Upper lobe of left lung (tissue), 6 donors: ENCODE measurements around the gene GALNT16. TPM values are rescaled to one million over a fixed set of nuclear protein-coding genes. Genes with fewer than 3 reads are reported as not detected.

Experiments
- ATAC-seq, 2 donors: fragments of 200-7000 bp; cut with Tn5 transposase; one replicate each; pipeline ENCODE4 v1.9.1; 2022; ENCODE audit warnings: mild to moderate bottlenecking in 2 of 2, moderate library complexity in 2 of 2; ENCODE audit not compliant: low FRiP score in 2 of 2
- DNase-seq, 2 donors: peaks; one replicate each; pipeline ENCODE4 v3.0.0-alpha.2; 2019 to 2020
- H3K27ac ChIP-seq, 4 donors: fragments of 200-600 bp; sonication (generic); one replicate each; pipeline ENCODE4 v1.5.1; 2016 to 2019
- H3K27me3 ChIP-seq, 4 donors: fragments of 200-600 bp; sonication (generic); one replicate each; pipeline ENCODE4 v1.5.1; 2017 to 2019
- H3K36me3 ChIP-seq, 4 donors: fragments of 200-600 bp; sonication (generic); one replicate each; pipeline ENCODE4 v1.5.1; 2016 to 2019
- H3K4me1 ChIP-seq, 4 donors: fragments of 200-600 bp; sonication (generic); one replicate each; pipeline ENCODE4 v1.5.1; 2018 to 2019
- H3K4me3 ChIP-seq, 4 donors: fragments of 200-600 bp; sonication (generic); one replicate each; pipeline ENCODE4 v1.5.1; 2017 to 2019; ENCODE audit warnings: mild to moderate bottlenecking in 2 of 4, moderate library complexity in 1 of 4
- H3K9me3 ChIP-seq, 4 donors: fragments of 200-600 bp; sonication (generic); one replicate each; pipeline ENCODE4 v1.5.1; 2018 to 2019
- CTCF ChIP-seq, 6 experiments: fragments of 450-650 bp in 4 of 6; fragments of 200-600 bp in 2 of 6; sonication (generic) in 2 of 6; IDR thresholded peaks; one replicate each; pipeline ENCODE4 v1.5.1; 2016 to 2019; ENCODE audit warnings: antibody characterized with exemption in 6 of 6
- EP300 ChIP-seq, 4 donors: sonication (generic); formaldehyde crosslinking; IDR thresholded peaks; one replicate each; pipeline ENCODE4 v1.5.1; 2017; ENCODE audit warnings: antibody characterized with exemption in 4 of 4, control low read depth in 2 of 4
- POLR2A ChIP-seq, 4 donors: fragments of 450-650 bp; IDR thresholded peaks; one replicate each; pipeline ENCODE4 v1.5.1; 2016 to 2017; ENCODE audit warnings: antibody characterized with exemption in 4 of 4, mild to moderate bottlenecking in 2 of 4
- POLR2AphosphoS5 ChIP-seq, 2 donors: sonication (generic); formaldehyde crosslinking; IDR thresholded peaks; one replicate each; pipeline ENCODE4 v1.5.1; 2017; ENCODE audit warnings: antibody characterized with exemption in 2 of 2
- WGBS, 2 donors: methylation state at CpG; one replicate each; pipeline ENCODE4 v1.1.5; 2017 to 2018; 5-methylcytosine and 5-hydroxymethylcytosine counted together
- total RNA-seq, 6 donors: library from RNA; depleted of rRNA in 4 of 6; stranded (reverse); fragments of >200 nt in 4 of 6; gene quantifications; one replicate each; pipeline versions ENCODE4 v1.1.0 to v1.2.1, GENCODE V29; 2016 to 2021
- donor health status: DM: no; HTN: no; CAD: no; lungs with moderate emphysema.
- donor health status: DM: no; HTN: yes; CAD: no; lungs with severe emphysema.

GALNT16 gene
- total RNA-seq, 6 donors from 2014 or later = under 0.01 to 8.4 (median 1.3) TPM

GRCh38 chr14:69321601-69322330 is 61.8 kb downstream of the GALNT16 start:
- no peaks in the 10 kb centered on the region for H3K27me3 ChIP-seq
- ATAC-seq = no peak
- 76 to 77% methylated on average over 7 to 11 of the region's 11 CpGs for WGBS, 2 donors
- H3K27ac ChIP-seq = no peak overlapping the region
- no peak for DNase-seq
- H3K36me3 ChIP-seq = no peaks in the 10 kb centered on the region
- H3K9me3 ChIP-seq = no peaks in the 10 kb centered on the region
- H3K4me1 ChIP-seq = peaks cover 0 to 10% (median 4%) of the 10 kb centered on the region in 4 donors
- H3K4me3 ChIP-seq = no peak overlapping the region
- no peak for TF ChIP-seq CTCF (IDR thresholded peaks at IDR 0.05)

DNA sequence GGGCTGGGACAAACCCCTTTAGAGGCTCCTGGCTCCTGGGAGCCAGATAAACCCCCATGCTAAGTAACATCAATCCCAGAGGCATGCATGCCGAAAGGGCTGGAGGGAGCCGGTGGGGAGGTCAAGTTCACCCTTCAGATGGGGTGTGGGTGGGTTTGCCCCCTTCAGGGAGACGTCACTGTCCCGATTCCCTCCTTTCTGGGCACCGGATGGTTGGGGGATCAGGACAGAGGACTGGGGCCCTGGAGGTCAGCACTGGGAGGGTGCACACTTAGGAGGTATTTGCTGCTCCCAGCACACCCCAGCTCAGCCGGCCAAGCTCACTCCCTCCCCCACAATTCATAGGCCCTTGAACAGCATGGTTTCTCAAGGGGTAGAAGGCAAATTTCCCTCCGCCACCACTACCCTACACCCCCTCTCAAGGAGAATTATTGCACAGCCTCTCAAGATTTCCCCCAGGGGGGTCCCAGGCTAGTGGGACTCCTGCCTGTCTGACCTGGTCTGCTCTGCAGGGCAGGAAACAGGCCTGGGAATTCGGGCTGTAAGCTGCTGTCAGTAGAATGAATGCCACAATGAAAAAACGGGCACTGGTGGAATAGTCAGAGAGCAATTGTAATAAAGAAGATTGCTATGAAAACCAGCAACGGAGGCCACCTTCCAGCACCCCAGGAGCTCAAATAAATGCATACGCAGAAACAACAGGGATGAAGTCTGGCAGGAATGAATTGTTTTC is 63.5 kb downstream of the GALNT16 start:
- TF ChIP-seq CTCF (IDR thresholded peaks at IDR 0.05) = no peak
- no peak for TF ChIP-seq POLR2A (IDR thresholded peaks at IDR 0.05)
- TF ChIP-seq EP300 (IDR thresholded peaks at IDR 0.05) = no peak
- TF ChIP-seq POLR2AphosphoS5 (IDR thresholded peaks at IDR 0.05) = no peak
- Histone ChIP-seq H3K36me3 (no peaks in the 10 kb centered on the region), H3K4me3 (no peak overlapping the region), H3K27ac (no peak overlapping the region), H3K4me1 (no peaks in the 10 kb centered on the region), H3K9me3 (no peaks in the 10 kb centered on the region), H3K27me3 (no peaks in the 10 kb centered on the region)
- DNase-seq (no peak), ATAC-seq (no peak)
- WGBS, 2 donors = 81 to 84% methylated on average over 6 to 11 of the region's 11 CpGs

- ATAC-seq (no peak), DNase-seq (no peak)
- no peak overlapping the region for H3K4me3 ChIP-seq
- H3K36me3 ChIP-seq = no peaks in the 10 kb centered on the region
- H3K9me3 ChIP-seq = no peaks in the 10 kb centered on the region
- H3K27me3 ChIP-seq = no peaks in the 10 kb centered on the region
- H3K4me1 ChIP-seq = no peaks in the 10 kb centered on the region
- WGBS, 2 donors = 94 to 100% methylated on average over 1 of the region's 1 CpG
- H3K27ac ChIP-seq = no peak overlapping the region
- TF ChIP-seq CTCF (IDR thresholded peaks at IDR 0.05) (no peak), POLR2A (IDR thresholded peaks at IDR 0.05) (no peak), POLR2AphosphoS5 (IDR thresholded peaks at IDR 0.05) (no peak), EP300 (IDR thresholded peaks at IDR 0.05) (no peak)
These were observed 64.0 kb downstream of the GALNT16 start for GRCh38 chr14:69323999-69324282.

DNA sequence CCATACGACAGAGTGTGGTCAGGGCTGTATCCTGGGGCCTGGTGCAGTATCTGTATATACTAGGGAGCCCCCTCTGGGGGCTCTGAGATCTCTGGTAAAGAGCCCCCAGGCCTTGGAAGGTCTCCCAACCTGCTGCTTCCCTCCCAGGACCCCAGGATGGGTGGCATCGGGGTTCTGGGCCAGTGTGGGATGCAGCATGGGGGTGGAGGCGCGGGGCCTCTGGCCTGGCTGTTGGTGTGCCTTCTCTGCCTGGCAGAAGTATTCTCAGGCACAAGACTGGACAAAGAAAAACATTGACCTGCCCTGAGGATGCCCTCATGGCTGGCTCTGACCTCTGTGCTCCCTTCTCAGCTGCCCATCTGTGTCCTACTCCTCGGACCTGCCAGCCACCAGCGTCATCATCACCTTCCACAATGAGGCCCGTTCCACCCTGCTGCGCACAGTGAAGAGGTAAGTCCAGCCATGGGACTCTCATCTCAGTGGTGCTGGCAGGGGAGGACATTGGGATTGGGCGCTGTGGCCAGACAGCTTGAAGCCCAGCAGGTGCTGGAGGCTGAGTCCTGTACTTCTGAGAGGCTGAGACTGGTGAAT is 64.5 kb downstream of the GALNT16 start:
- Histone ChIP-seq H3K36me3 (no peaks in the 10 kb centered on the region), H3K9me3 (no peaks in the 10 kb centered on the region), H3K27ac (no peak overlapping the region), H3K4me3 (no peak overlapping the region), H3K27me3 (no peaks in the 10 kb centered on the region), H3K4me1 (no peaks in the 10 kb centered on the region)
- no peak for ATAC-seq
- 96 to 100% methylated on average over 4 to 9 of the region's 9 CpGs for WGBS, 2 donors
- TF ChIP-seq EP300 (IDR thresholded peaks at IDR 0.05) = no peak
- TF ChIP-seq POLR2A (IDR thresholded peaks at IDR 0.05) = no peak
- TF ChIP-seq CTCF (IDR thresholded peaks at IDR 0.05) = no peak
- no peak for TF ChIP-seq POLR2AphosphoS5 (IDR thresholded peaks at IDR 0.05)
- no peak for DNase-seq
